WTC11 (cell line): ENCODE measurements around the gene C11orf97. TPM values are rescaled to one million over a fixed set of nuclear protein-coding genes. Genes with fewer than 3 reads are reported as not detected.
A peak's percentile ranks its signal among the peaks of the same experiment; 100 is the strongest.
"Not testable (repeated sequence)": the region's sequence is repeated elsewhere in the genome, so short reads cannot be mapped to it uniquely, and the experiment has no call there.

ENCODE experiments used
- ATAC-seq: fragments of 200-7000 bp; cut with Tn5 transposase; 2 replicates; pipeline ENCODE4 v1.10.0; 2021; ENCODE audit warnings: mild to moderate bottlenecking, moderate library complexity
- CTCF ChIA-PET: fragments of 300-600 bp; sonication (Branson Sonifier 250); formaldehyde crosslinking; loops from one replicate; lab custom pipeline; 2021; ENCODE audit warnings: antibody characterized with exemption; lab: Charles Lee
- POLR2A ChIA-PET: fragments of 350-600 bp; sonication (Branson Sonifier 250); formaldehyde crosslinking; loops from one replicate; lab custom pipeline; 2021; ENCODE audit warnings: antibody characterized with exemption; lab: Charles Lee
- DNase-seq: peaks from one replicate; pipeline ENCODE4 v3.0.0; 2021; ENCODE audit warnings: low spot score
- H3K27ac Mint-ChIP-seq: 2 replicates; pipeline ENCODE4 v1.8.0; 2021; ENCODE audit warnings: mixed read lengths
- H3K27me3 Mint-ChIP-seq: 2 replicates; pipeline ENCODE4 v1.8.0; 2021; ENCODE audit warnings: low read depth, mild to moderate bottlenecking, moderate library complexity, mixed read lengths
- H3K36me3 Mint-ChIP-seq: 2 replicates; pipeline ENCODE4 v1.8.0; 2021; ENCODE audit warnings: mixed read lengths
- H3K4me1 Mint-ChIP-seq: 2 replicates; pipeline ENCODE4 v1.8.0; 2022; ENCODE audit warnings: mixed read lengths
- H3K4me3 Mint-ChIP-seq: 2 replicates; pipeline ENCODE4 v1.8.0; 2021; ENCODE audit warnings: mild to moderate bottlenecking, moderate library complexity, mixed read lengths
- H3K9me3 Mint-ChIP-seq: 2 replicates; pipeline ENCODE4 v1.8.0; 2021; ENCODE audit warnings: mixed read lengths
- CDX4 ChIP-seq: fragments of 250-450 bp; sonication (Bioruptor Pico); IDR thresholded peaks from 2 replicates; pipeline ENCODE4 v1.9.0; 2021; ENCODE audit warnings: moderate library complexity, mild to moderate bottlenecking, inconsistent platforms, borderline replicate concordance
- CTCF ChIP-seq: fragments of 200-600 bp; IDR thresholded peaks from 2 replicates; pipeline ENCODE4 v1.8.0; 2022; ENCODE audit warnings: antibody characterized with exemption
- E2F4 ChIP-seq: sonication (generic); formaldehyde crosslinking; IDR thresholded peaks from 2 replicates; pipeline ENCODE4 v1.8.1; 2022; ENCODE audit warnings: low read depth, mild to moderate bottlenecking, moderate library complexity, missing genetic modification reagents, borderline replicate concordance
- EMX1 ChIP-seq: fragments of 250-450 bp; sonication (Bioruptor Pico); IDR thresholded peaks from 2 replicates; pipeline ENCODE4 v1.8.0; 2021; ENCODE audit warnings: mild to moderate bottlenecking
- FOXJ3 ChIP-seq: sonication (generic); formaldehyde crosslinking; IDR thresholded peaks from 2 replicates; pipeline ENCODE4 v1.9.0; 2021; ENCODE audit warnings: missing genetic modification reagents, mild to moderate bottlenecking, borderline replicate concordance
- FOXP4 ChIP-seq: sonication (generic); formaldehyde crosslinking; IDR thresholded peaks from 2 replicates; pipeline ENCODE4 v1.8.0; 2022; ENCODE audit warnings: mild to moderate bottlenecking, missing genetic modification reagents
- IRF1 ChIP-seq: sonication (generic); formaldehyde crosslinking; IDR thresholded peaks from 2 replicates; pipeline ENCODE4 v1.8.0; 2023; ENCODE audit warnings: missing genetic modification reagents
- JUN ChIP-seq: sonication (generic); formaldehyde crosslinking; IDR thresholded peaks from 2 replicates; pipeline ENCODE4 v1.8.0; 2023; ENCODE audit warnings: mild to moderate bottlenecking, missing genetic modification reagents
- KAT7 ChIP-seq: sonication (generic); formaldehyde crosslinking; IDR thresholded peaks from 2 replicates; pipeline ENCODE4 v1.8.1; 2023; ENCODE audit warnings: missing genetic modification reagents, mild to moderate bottlenecking, borderline replicate concordance
- MXD4 ChIP-seq: fragments of 250-450 bp; sonication (Bioruptor Pico); IDR thresholded peaks from 2 replicates; pipeline ENCODE4 v1.8.0; 2021; ENCODE audit warnings: mild to moderate bottlenecking, moderate library complexity, borderline replicate concordance
- PRDM15 ChIP-seq: sonication (generic); formaldehyde crosslinking; IDR thresholded peaks from 2 replicates; pipeline ENCODE4 v1.8.0; 2022; ENCODE audit warnings: missing genetic modification reagents
- PRRX2 ChIP-seq: fragments of 250-450 bp; sonication (Bioruptor Pico); IDR thresholded peaks from 2 replicates; pipeline ENCODE4 v1.8.0; 2021; ENCODE audit warnings: mild to moderate bottlenecking
- RELA ChIP-seq: sonication (generic); formaldehyde crosslinking; IDR thresholded peaks from 2 replicates; pipeline ENCODE4 v1.8.1; 2022; ENCODE audit warnings: missing genetic modification reagents, mild to moderate bottlenecking, borderline replicate concordance
- SMAD4 ChIP-seq: sonication (generic); formaldehyde crosslinking; IDR thresholded peaks from 2 replicates; pipeline ENCODE4 v1.8.0; 2022; ENCODE audit warnings: mild to moderate bottlenecking, missing genetic modification reagents
- SP1 ChIP-seq: sonication (generic); formaldehyde crosslinking; conservative IDR thresholded peaks from 2 replicates; pipeline ENCODE4 v1.8.1; 2022; ENCODE audit warnings: missing genetic modification reagents
- TEAD4 ChIP-seq: sonication (generic); formaldehyde crosslinking; IDR thresholded peaks from 2 replicates; pipeline ENCODE4 v1.8.0; 2022; ENCODE audit warnings: mild to moderate bottlenecking, missing genetic modification reagents
- USF2 ChIP-seq: sonication (generic); formaldehyde crosslinking; IDR thresholded peaks from 2 replicates; pipeline ENCODE4 v1.8.1; 2023; ENCODE audit warnings: mild to moderate bottlenecking, missing genetic modification reagents, moderate library complexity
- ZNF512 ChIP-seq: sonication (generic); formaldehyde crosslinking; IDR thresholded peaks from 2 replicates; pipeline ENCODE4 v1.8.1; 2022; ENCODE audit warnings: missing genetic modification reagents, borderline replicate concordance
- total RNA-seq: library from RNA; stranded (reverse); gene quantifications from 3 replicates; pipeline ENCODE4 v1.2.3, GENCODE V29; 2021

Gene C11orf97
- total RNA-seq, 1 experiment from 2014 or later: not detected

GRCh38 chr11:94504689-94505293, 7.5 kb upstream of the C11orf97 start:
- POLR2A ChIA-PET: no interaction called here
- no peak overlapping the region for H3K4me3 Mint-ChIP-seq
- DNase-seq: no peak
- no peaks in the 10 kb centered on the region for H3K36me3 Mint-ChIP-seq
- peaks cover 6% of the 10 kb centered on the region; the same call in 1 of the 2 replicates for H3K27me3 Mint-ChIP-seq
- H3K9me3 Mint-ChIP-seq: no peaks in the 10 kb centered on the region
- TF ChIP-seq TEAD4 (CRISPR knock-in tag): no peak
- peak; percentile 61 for TF ChIP-seq CTCF
- TF ChIP-seq, all 79 proteins: peak for 1
- Mint-ChIP-seq H3K4me1 (no peaks in the 10 kb centered on the region), H3K27ac (no peak overlapping the region)
- no peak for ATAC-seq
- CTCF ChIA-PET: interaction anchor here (0.6 to 1.5 kb wide), 17 partner anchors 10 to 613 kb away, joined by 3 to 11 read pairs (median 3); partner anchors contain the start of genes ANKRD49 and MRE11

GRCh38 chr11:94506513-94506912, 5.7 kb upstream of the C11orf97 start:
- CTCF ChIA-PET: interaction anchor here (1.0 kb wide), 1 partner anchor 611 kb away, joined by 5 read pairs; no protein-coding TSS in a partner anchor
- H3K27ac Mint-ChIP-seq, H3K4me1 Mint-ChIP-seq, H3K36me3 Mint-ChIP-seq, ATAC-seq, POLR2A ChIA-PET, DNase-seq, H3K9me3 Mint-ChIP-seq, H3K4me3 Mint-ChIP-seq: not testable (repeated sequence)
- H3K27me3 Mint-ChIP-seq: peaks cover 16% of the 10 kb centered on the region

- H3K36me3 Mint-ChIP-seq: no peaks in the 10 kb centered on the region
- CTCF ChIA-PET: no interaction called here
- DNase-seq: no peak
- peaks cover 25% of the 10 kb centered on the region for H3K27me3 Mint-ChIP-seq
- POLR2A ChIA-PET: no interaction called here
- H3K4me1 Mint-ChIP-seq: peaks cover 5% of the 10 kb centered on the region
- ATAC-seq: no peak
- no peak overlapping the region for H3K27ac Mint-ChIP-seq
- peaks cover 5% of the 10 kb centered on the region for H3K9me3 Mint-ChIP-seq
- H3K4me3 Mint-ChIP-seq: no peak overlapping the region
- TF ChIP-seq CDX4 (CRISPR knock-in tag) (no peak), IRF1 (CRISPR knock-in tag) (no peak), FOXJ3 (no peak), FOXP4 (CRISPR knock-in tag) (no peak), PRRX2 (CRISPR knock-in tag) (no peak), E2F4 (no peak), USF2 (CRISPR knock-in tag) (no peak), RELA (CRISPR knock-in tag) (no peak), EMX1 (CRISPR knock-in tag) (no peak), ZNF512 (CRISPR knock-in tag) (no peak), SMAD4 (no peak), KAT7 (CRISPR knock-in tag) (no peak), SP1 (CRISPR knock-in tag) (no peak), PRDM15 (CRISPR knock-in tag) (no peak), JUN (no peak), MXD4 (CRISPR knock-in tag) (no peak)
Observed at GRCh38 chr11:94507485-94507884, 4.8 kb upstream of the C11orf97 start.
